Measurements from ENCODE around the gene AREL1.
"Not testable (repeated sequence)": the region's sequence is repeated elsewhere in the genome, so short reads cannot be mapped to it uniquely, and the experiment has no call there.

The AREL1 gene

GRCh38 chr14:74712499-74713394, at the start of gene AREL1, which contains the start of gene FCF1:
TSS of gene AREL1 (minus strand) at chr14:74713080. CDS start at chr14:74685615, 27,465 bp downstream.
TSS of gene FCF1 (plus strand) at chr14:74713144. CDS start at chr14:74713198, 54 bp downstream.
- DNase-seq (ENCODE audit: low read depth in 1 of 2, low spot score in 1 of 2): peak; percentile 54 to 87

- DNase-seq (ENCODE audit: low read depth in 1 of 2, low spot score in 1 of 2): not testable (repeated sequence)
Observed at GRCh38 chr14:74758505-74758904, 45.6 kb upstream of the AREL1 start.

GRCh38 chr14:74756326-74756725, 43.4 kb upstream of the AREL1 start:
- DNase-seq (ENCODE audit: low read depth in 1 of 2, low spot score in 1 of 2): no peak

- no peak for DNase-seq (ENCODE audit: low read depth in 1 of 2, low spot score in 1 of 2)
Observed at GRCh38 chr14:74754899-74755298, 42.0 kb upstream of the AREL1 start.

- DNase-seq (ENCODE audit: low read depth in 1 of 2, low spot score in 1 of 2): no peak
Observed at GRCh38 chr14:74754157-74754556, 41.3 kb upstream of the AREL1 start.

GRCh38 chr14:74747237-74747636, 34.4 kb upstream of the AREL1 start:
- no peak for DNase-seq (ENCODE audit: low read depth in 1 of 2, low spot score in 1 of 2)

- DNase-seq (ENCODE audit: low read depth in 1 of 2, low spot score in 1 of 2): no peak
Observed at GRCh38 chr14:74739293-74740030, 26.6 kb upstream of the AREL1 start.

GRCh38 chr14:74737753-74738325, 25.0 kb upstream of the AREL1 start:
- DNase-seq (ENCODE audit: low read depth in 1 of 2, low spot score in 1 of 2): no peak

GRCh38 chr14:74735125-74735524, 22.2 kb upstream of the AREL1 start:
- no peak for DNase-seq (ENCODE audit: low read depth in 1 of 2, low spot score in 1 of 2)

- no peak for DNase-seq (ENCODE audit: low read depth in 1 of 2, low spot score in 1 of 2)
Observed at GRCh38 chr14:74733221-74733620, 20.3 kb upstream of the AREL1 start.

GRCh38 chr14:74732387-74732786, 19.5 kb upstream of the AREL1 start:
- DNase-seq (ENCODE audit: low read depth in 1 of 2, low spot score in 1 of 2): no peak

- DNase-seq (ENCODE audit: low read depth in 1 of 2, low spot score in 1 of 2): no peak
Observed at GRCh38 chr14:74723134-74723533, 10.3 kb upstream of the AREL1 start.

GRCh38 chr14:74720526-74720925, 7.6 kb upstream of the AREL1 start:
- DNase-seq (ENCODE audit: low read depth in 1 of 2, low spot score in 1 of 2): no peak

- DNase-seq (ENCODE audit: low read depth in 1 of 2, low spot score in 1 of 2): no peak
Observed at GRCh38 chr14:74713395-74713735, 485 bp upstream of the AREL1 start.

GRCh38 chr14:74711651-74712050, 1.2 kb downstream of the AREL1 start:
- no peak for DNase-seq (ENCODE audit: low read depth in 1 of 2, low spot score in 1 of 2)

GRCh38 chr14:74710480-74710879, 2.4 kb downstream of the AREL1 start:
- DNase-seq (ENCODE audit: low read depth in 1 of 2, low spot score in 1 of 2): no peak

- no peak for DNase-seq (ENCODE audit: low read depth in 1 of 2, low spot score in 1 of 2)
Observed at GRCh38 chr14:74705613-74706500, 7.0 kb downstream of the AREL1 start.

GRCh38 chr14:74704656-74705055, 8.2 kb downstream of the AREL1 start:
- no peak for DNase-seq (ENCODE audit: low read depth in 1 of 2, low spot score in 1 of 2)

GRCh38 chr14:74703043-74703442, 9.8 kb downstream of the AREL1 start:
- DNase-seq (ENCODE audit: low read depth in 1 of 2, low spot score in 1 of 2): no peak

- DNase-seq (ENCODE audit: low read depth in 1 of 2, low spot score in 1 of 2): no peak
Observed at GRCh38 chr14:74702293-74702692, 10.6 kb downstream of the AREL1 start.

GRCh38 chr14:74698465-74698864, 14.4 kb downstream of the AREL1 start:
- no peak for DNase-seq (ENCODE audit: low read depth in 1 of 2, low spot score in 1 of 2)

Data from activated CD4-positive, alpha-beta T cell treated with anti-CD3 and anti-CD28 coated beads, Interleukin-2, amount 50 U/mL, for 24 hours (primary cell).